Activated CD4-positive, alpha-beta T cell treated with anti-CD3 and anti-CD28 coated beads, Interleukin-2, amount 10 ng/mL, durations not matched to agents 24 days and 14 days (primary cell): ENCODE data around the gene PHACTR3. TPM values are rescaled to one million over a fixed set of nuclear protein-coding genes. Genes with fewer than 3 reads are reported as not detected.

ENCODE experiments used
- DNase-seq: peaks from one replicate; pipeline ENCODE4 v3.0.0; 2022
- H3K27ac Mint-ChIP-seq: one replicate; pipeline ENCODE4 v1.8.0; 2022; ENCODE audit warnings: mild to moderate bottlenecking, mixed read lengths
- H3K27me3 Mint-ChIP-seq: one replicate; pipeline ENCODE4 v1.8.0; 2022; ENCODE audit warnings: mixed read lengths
- H3K36me3 Mint-ChIP-seq: one replicate; pipeline ENCODE4 v1.8.0; 2022; ENCODE audit warnings: low read depth, mild to moderate bottlenecking, mixed read lengths
- H3K4me1 Mint-ChIP-seq: one replicate; pipeline ENCODE4 v1.8.0; 2021; ENCODE audit warnings: mixed read lengths
- H3K4me3 Mint-ChIP-seq: one replicate; pipeline ENCODE4 v1.8.0; 2022; ENCODE audit warnings: mild to moderate bottlenecking, moderate library complexity, mixed read lengths
- H3K9me3 Mint-ChIP-seq: one replicate; pipeline ENCODE4 v1.8.0; 2021; ENCODE audit warnings: mixed read lengths
- intact Hi-C: fragments of 100-400 bp; cut with micrococcal nuclease; formaldehyde crosslinking; loops from one replicate; pipeline ENCODE4 v1.15.1; 2023
- total RNA-seq: library from RNA; stranded (reverse); gene quantifications from 2 replicates; pipeline ENCODE4 v1.2.3, GENCODE V29; 2022

PHACTR3 gene
- total RNA-seq, 1 donor from 2014 or later = not detected

DNA sequence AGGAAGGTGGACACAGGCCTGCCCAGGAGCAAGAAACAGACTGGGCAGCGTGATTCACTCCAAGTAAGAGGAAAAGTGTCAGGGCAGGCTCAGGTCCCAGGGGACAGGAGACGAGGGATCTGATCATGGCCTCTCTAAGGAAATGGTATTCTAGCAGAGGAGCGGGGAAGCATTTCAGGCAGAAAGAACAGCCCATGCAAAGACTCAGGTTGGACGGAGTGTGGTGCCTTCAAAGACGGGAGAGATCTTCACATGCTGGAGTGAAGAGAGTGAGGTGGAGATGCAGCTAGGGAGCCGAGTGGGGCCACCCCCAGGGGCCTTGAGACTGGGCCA is 168.0 kb downstream of the PHACTR3 start:
- no peak for DNase-seq
- intact Hi-C loops = no loop called here
- H3K4me1 Mint-ChIP-seq = no peaks in the 10 kb centered on the region
- H3K27ac Mint-ChIP-seq = no peak overlapping the region
- H3K27me3 Mint-ChIP-seq = no peaks in the 10 kb centered on the region
- H3K4me3 Mint-ChIP-seq = no peak overlapping the region
- no peaks in the 10 kb centered on the region for H3K9me3 Mint-ChIP-seq
- no peaks in the 10 kb centered on the region for H3K36me3 Mint-ChIP-seq

- H3K4me1 Mint-ChIP-seq = no peaks in the 10 kb centered on the region
- intact Hi-C loops = no loop called here
- no peaks in the 10 kb centered on the region for H3K36me3 Mint-ChIP-seq
- no peak for DNase-seq
- H3K9me3 Mint-ChIP-seq = no peaks in the 10 kb centered on the region
- H3K27me3 Mint-ChIP-seq = no peaks in the 10 kb centered on the region
- no peak overlapping the region for H3K4me3 Mint-ChIP-seq
- H3K27ac Mint-ChIP-seq = no peak overlapping the region
Measured at GRCh38 chr20:59772931-59773913, 168.9 kb downstream of the PHACTR3 start.

GRCh38 chr20:59774204-59774641 is 169.9 kb downstream of the PHACTR3 start:
- Mint-ChIP-seq H3K4me1 (no peaks in the 10 kb centered on the region), H3K36me3 (no peaks in the 10 kb centered on the region)

GRCh38 chr20:59774921-59775686 is 170.8 kb downstream of the PHACTR3 start:
- H3K9me3 Mint-ChIP-seq = no peaks in the 10 kb centered on the region
- no peaks in the 10 kb centered on the region for H3K27me3 Mint-ChIP-seq
- no peak for DNase-seq
- intact Hi-C loops = no loop called here
- no peaks in the 10 kb centered on the region for H3K4me1 Mint-ChIP-seq
- H3K27ac Mint-ChIP-seq = no peak overlapping the region
- H3K36me3 Mint-ChIP-seq = no peaks in the 10 kb centered on the region
- no peak overlapping the region for H3K4me3 Mint-ChIP-seq

More at GRCh38 chr20:59774204-59774641, 169.9 kb downstream of the PHACTR3 start:
- intact Hi-C loops = no loop called here
- no peak overlapping the region for H3K27ac Mint-ChIP-seq
- H3K4me3 Mint-ChIP-seq = no peak overlapping the region
- H3K27me3 Mint-ChIP-seq = no peaks in the 10 kb centered on the region
- DNase-seq = no peak
- H3K9me3 Mint-ChIP-seq = no peaks in the 10 kb centered on the region

DNA sequence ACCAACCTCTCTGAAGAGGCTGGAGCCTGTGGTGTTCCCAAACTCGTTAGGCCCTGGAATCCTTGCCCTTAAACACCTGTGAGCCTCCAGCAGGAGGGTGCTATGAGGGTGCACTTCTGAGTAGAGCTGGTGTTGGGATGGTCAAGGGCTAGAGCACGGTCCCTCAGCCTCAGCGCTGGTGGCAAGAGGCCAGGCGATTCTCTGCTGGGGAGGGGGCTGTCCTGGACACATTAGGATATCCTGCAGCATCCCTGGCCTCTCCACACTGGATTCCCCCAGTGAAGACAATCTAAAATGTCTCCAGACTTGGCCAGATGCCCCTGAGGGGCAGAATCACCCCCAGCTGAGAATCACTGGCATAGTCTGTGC is 171.3 kb downstream of the PHACTR3 start:
- Mint-ChIP-seq H3K36me3 (no peaks in the 10 kb centered on the region), H3K4me3 (no peak overlapping the region), H3K27ac (no peak overlapping the region), H3K27me3 (no peaks in the 10 kb centered on the region), H3K9me3 (no peaks in the 10 kb centered on the region), H3K4me1 (no peaks in the 10 kb centered on the region)
- intact Hi-C loops = no loop called here
- no peak for DNase-seq

- Mint-ChIP-seq H3K36me3 (no peaks in the 10 kb centered on the region), H3K9me3 (no peaks in the 10 kb centered on the region), H3K4me3 (no peak overlapping the region), H3K4me1 (no peaks in the 10 kb centered on the region), H3K27me3 (no peaks in the 10 kb centered on the region), H3K27ac (no peak overlapping the region)
- no peak for DNase-seq
- intact Hi-C loops = no loop called here
Measured at GRCh38 chr20:59776059-59776603, 171.8 kb downstream of the PHACTR3 start.

DNA sequence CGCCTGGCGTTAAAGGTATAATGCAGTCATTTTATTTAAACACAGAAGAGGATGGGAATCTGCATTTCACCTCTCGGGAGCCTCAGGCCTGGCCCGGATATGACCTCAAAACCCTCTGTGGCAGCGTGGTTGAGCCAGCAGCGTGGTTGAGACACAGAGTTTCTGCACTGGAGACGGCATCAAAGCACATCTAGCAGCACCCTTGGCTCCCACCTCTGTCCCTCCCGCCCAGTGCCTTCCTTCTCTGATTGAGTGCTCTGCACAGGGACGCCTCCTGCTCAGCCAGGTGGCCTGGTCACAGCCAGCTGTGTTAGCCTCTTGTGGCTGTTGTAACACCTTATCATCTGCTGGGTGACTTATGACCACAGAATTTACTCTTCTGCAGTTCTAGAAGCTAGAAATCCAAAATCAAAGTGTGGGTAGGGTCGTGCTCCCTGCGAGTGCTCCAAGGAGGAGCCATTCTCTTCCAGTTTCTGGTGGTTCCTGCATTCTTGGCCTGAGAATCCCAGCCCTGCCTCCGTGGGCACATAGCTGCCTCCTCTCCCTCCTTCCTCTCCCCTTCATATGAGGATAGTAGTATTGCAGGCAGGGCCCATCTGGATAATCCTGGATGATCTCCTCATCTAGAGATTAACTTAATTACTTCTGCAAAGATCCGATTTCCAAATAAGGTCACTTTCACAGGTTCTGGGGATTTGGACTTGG is 172.4 kb downstream of the PHACTR3 start:
- Mint-ChIP-seq H3K27ac (no peak overlapping the region), H3K36me3 (no peaks in the 10 kb centered on the region), H3K4me3 (no peak overlapping the region), H3K9me3 (no peaks in the 10 kb centered on the region), H3K4me1 (no peaks in the 10 kb centered on the region), H3K27me3 (no peaks in the 10 kb centered on the region)
- DNase-seq = no peak
- intact Hi-C loops = no loop called here

DNA sequence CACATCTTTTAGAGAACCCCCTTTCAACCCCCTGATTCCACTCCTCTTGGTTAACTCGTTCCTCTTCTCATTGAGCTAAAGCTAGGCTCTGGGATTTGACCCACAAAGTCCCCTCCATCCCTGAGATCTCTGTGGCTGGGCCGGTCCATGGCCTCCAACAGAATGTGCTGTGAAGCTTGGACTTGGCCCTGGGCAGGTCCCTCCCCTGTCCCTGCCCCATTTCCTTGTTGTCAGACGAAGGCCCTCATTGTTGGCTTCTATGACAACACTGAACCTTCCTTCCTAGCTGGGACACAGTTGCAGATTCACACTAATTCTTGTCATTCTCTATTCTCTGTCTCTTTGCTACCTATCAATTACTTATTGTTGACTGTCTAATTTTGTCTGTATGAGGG is 173.0 kb downstream of the PHACTR3 start:
- Mint-ChIP-seq H3K27me3 (no peaks in the 10 kb centered on the region), H3K27ac (no peak overlapping the region), H3K9me3 (no peaks in the 10 kb centered on the region), H3K4me3 (no peak overlapping the region), H3K4me1 (no peaks in the 10 kb centered on the region), H3K36me3 (no peaks in the 10 kb centered on the region)
- intact Hi-C loops = no loop called here
- DNase-seq = no peak

DNA sequence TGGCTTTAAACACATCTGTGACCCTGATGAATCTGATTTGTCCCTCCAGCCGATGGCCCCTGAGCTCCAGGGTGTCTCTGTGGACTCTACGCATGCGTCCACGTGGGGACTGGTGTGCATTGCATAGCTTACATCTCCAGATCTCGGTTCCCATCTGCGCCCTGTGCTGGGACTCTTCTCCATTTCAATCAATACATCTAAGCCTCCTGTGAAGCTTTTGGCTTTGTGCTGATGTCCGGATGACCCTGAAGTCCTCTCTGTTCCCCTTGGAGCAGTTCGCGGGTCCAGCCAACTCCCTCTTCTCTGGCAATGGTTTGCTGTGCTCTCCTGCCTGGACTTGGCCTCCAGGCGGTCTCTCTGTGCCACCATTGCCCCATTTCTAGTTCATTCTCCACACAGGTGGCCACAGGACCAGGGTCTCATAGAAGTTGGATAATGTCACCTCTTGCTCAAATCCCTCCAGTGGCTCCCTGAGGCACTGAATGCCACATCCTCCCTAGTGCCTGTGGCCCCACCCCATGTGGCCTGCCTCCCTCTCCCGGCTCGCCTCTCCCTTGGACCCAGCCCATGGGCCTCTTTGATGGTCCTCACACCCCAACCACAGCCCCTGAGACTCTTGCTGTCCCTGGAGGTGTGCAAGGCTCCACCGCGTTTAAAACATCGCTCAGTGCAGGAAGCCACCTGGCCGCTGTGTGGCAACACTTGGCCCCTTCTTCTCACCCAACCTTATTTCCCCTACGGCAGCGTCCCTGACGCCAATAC is 173.7 kb downstream of the PHACTR3 start:
- H3K4me3 Mint-ChIP-seq = no peak overlapping the region
- intact Hi-C loops = no loop called here
- no peaks in the 10 kb centered on the region for H3K4me1 Mint-ChIP-seq
- H3K27me3 Mint-ChIP-seq = no peaks in the 10 kb centered on the region
- no peak overlapping the region for H3K27ac Mint-ChIP-seq
- DNase-seq = no peak
- H3K36me3 Mint-ChIP-seq = no peaks in the 10 kb centered on the region
- no peaks in the 10 kb centered on the region for H3K9me3 Mint-ChIP-seq

DNA sequence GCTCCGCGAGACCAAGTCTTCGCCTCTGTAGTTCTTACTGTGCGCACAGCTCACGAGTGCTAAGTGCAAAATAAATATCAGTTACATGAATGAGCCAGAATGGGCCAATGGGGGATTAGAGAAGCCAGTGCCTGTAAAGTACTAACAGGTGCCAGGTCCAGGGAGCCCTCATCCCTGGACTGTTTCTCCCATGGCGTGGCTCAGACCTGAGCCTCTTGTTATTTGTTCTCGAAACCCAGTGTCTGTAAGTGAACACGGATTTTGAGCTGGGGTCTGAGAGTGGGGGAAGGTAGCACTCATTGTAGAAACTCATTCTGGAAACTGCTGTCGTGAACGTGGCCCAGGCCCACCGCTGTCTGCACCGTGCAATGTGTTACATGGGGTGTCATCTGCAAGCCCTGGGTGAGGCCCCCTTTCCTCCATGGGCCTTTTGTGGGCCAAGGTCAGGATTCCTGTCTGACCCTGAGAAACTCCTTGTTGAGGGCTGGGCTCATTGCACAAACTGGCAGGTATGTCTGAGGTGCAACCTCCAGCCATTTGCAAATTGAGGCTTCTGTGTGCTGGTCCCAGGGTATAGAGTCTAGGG is 174.4 kb downstream of the PHACTR3 start:
- intact Hi-C loops = no loop called here
- H3K27ac Mint-ChIP-seq = no peak overlapping the region
- no peak for DNase-seq
- no peak overlapping the region for H3K4me3 Mint-ChIP-seq
- H3K9me3 Mint-ChIP-seq = no peaks in the 10 kb centered on the region
- H3K27me3 Mint-ChIP-seq = no peaks in the 10 kb centered on the region
- no peaks in the 10 kb centered on the region for H3K4me1 Mint-ChIP-seq
- no peaks in the 10 kb centered on the region for H3K36me3 Mint-ChIP-seq

DNA sequence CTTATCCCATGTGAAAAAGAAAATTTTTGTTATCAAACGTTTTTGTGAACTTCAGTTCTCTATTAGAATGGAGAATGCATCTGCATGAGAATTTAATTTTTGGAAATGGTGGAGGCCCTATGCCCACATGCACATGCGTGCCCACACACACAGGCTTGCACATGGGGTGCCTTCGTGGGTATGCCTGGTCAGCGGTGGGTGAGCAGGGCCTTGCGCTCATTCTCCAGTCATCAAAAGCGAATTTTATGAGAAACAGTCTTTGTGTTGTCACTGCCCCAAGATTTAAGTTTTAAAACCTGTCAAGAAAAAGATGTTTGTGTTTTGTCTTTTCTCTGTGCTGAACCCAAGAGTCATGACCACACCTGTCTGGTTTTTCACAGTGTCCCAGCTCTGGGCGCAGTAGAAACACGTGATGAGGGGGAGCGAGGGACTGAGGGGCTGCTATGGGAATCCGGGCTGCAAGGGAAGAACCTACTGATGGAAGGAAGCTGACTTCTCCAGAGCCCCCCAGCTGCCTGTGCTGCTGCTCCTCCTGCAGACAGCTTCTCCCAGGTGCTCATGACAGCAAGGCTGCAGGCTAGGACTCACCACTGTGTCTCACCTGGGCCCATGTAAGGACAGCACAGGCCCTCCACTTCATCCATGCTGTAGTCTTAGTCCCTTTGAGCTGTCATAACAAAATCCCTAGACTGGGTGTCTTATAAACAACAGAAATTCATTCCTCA is 175.5 kb downstream of the PHACTR3 start:
- Mint-ChIP-seq H3K36me3 (no peaks in the 10 kb centered on the region), H3K27me3 (no peaks in the 10 kb centered on the region), H3K4me3 (no peak overlapping the region), H3K9me3 (no peaks in the 10 kb centered on the region), H3K4me1 (no peaks in the 10 kb centered on the region), H3K27ac (no peak overlapping the region)
- DNase-seq = no peak
- intact Hi-C loops = no loop called here

- no peaks in the 10 kb centered on the region for H3K4me1 Mint-ChIP-seq
- DNase-seq = no peak
- H3K27me3 Mint-ChIP-seq = no peaks in the 10 kb centered on the region
- H3K9me3 Mint-ChIP-seq = no peaks in the 10 kb centered on the region
- H3K27ac Mint-ChIP-seq = no peak overlapping the region
- intact Hi-C loops = no loop called here
- H3K36me3 Mint-ChIP-seq = no peaks in the 10 kb centered on the region
- no peak overlapping the region for H3K4me3 Mint-ChIP-seq
Measured at GRCh38 chr20:59780494-59781185, 176.3 kb downstream of the PHACTR3 start.
